PFSK-1 (cell line): ENCODE data around the gene GRAMD2B.

Source experiments
- FOXP2 ChIP-seq: optimal IDR thresholded peaks from 2 replicates; pipeline ENCODE3; 2011; ENCODE audit warnings: borderline replicate concordance, control low read depth, inconsistent platforms; ENCODE audit not compliant: insufficient read depth; ENCODE audit errors: extremely low read length, extremely low read depth
- POLR2AphosphoS5 ChIP-seq: IDR thresholded peaks from 2 replicates; pipeline ENCODE4 v1.6.1; 2012; ENCODE audit warnings: low read depth, mild to moderate bottlenecking, control low read depth, low read length, moderate library complexity
- SIN3A ChIP-seq: IDR thresholded peaks from 2 replicates; pipeline ENCODE4 v1.6.1; 2012; ENCODE audit warnings: mild to moderate bottlenecking, low read length, moderate library complexity, borderline replicate concordance; ENCODE audit not compliant: insufficient read depth
- TAF1 ChIP-seq: IDR thresholded peaks from 2 replicates; pipeline ENCODE4 v1.6.1; 2012; ENCODE audit warnings: low read length, control low read depth, borderline replicate concordance; ENCODE audit not compliant: insufficient read depth
- TF ChIP-seq, protein P1 (sequence below), 2 experiments: IDR thresholded peaks; 2 replicates each; pipeline versions ENCODE4 v1.6.1 to v1.8.0; 2011 to 2012; ENCODE audit warnings: low read depth in 2 of 2, low read length in 2 of 2, control low read depth in 1 of 2, inconsistent platforms in 1 of 2, mild to moderate bottlenecking in 1 of 2, moderate library complexity in 1 of 2; ENCODE audit not compliant: insufficient read depth in 1 of 2

Gene GRAMD2B

DNA sequence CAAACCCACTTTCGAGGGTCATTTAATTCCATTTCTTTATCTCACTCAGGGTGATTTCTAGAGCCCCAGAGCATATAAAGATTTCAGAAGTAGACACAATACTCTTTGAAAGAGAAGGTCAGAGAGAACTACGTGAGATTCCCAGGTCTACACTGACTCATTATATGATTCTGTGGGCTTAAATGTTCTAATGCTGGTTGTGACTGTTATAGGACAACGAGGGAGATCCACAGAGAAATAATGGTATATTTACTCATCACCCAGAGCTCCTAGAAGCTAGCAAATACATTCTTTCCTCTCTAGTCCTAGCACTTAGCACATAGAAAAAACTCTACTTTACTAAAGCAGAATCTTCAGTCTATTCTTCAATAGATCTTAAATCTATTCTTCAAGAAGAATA lies 39.4 kb upstream of the GRAMD2B start:
- TF ChIP-seq TAF1 (no peak), FOXP2 (no peak), POLR2AphosphoS5 (no peak), SIN3A (no peak)
- TF ChIP-seq, protein P1, sequence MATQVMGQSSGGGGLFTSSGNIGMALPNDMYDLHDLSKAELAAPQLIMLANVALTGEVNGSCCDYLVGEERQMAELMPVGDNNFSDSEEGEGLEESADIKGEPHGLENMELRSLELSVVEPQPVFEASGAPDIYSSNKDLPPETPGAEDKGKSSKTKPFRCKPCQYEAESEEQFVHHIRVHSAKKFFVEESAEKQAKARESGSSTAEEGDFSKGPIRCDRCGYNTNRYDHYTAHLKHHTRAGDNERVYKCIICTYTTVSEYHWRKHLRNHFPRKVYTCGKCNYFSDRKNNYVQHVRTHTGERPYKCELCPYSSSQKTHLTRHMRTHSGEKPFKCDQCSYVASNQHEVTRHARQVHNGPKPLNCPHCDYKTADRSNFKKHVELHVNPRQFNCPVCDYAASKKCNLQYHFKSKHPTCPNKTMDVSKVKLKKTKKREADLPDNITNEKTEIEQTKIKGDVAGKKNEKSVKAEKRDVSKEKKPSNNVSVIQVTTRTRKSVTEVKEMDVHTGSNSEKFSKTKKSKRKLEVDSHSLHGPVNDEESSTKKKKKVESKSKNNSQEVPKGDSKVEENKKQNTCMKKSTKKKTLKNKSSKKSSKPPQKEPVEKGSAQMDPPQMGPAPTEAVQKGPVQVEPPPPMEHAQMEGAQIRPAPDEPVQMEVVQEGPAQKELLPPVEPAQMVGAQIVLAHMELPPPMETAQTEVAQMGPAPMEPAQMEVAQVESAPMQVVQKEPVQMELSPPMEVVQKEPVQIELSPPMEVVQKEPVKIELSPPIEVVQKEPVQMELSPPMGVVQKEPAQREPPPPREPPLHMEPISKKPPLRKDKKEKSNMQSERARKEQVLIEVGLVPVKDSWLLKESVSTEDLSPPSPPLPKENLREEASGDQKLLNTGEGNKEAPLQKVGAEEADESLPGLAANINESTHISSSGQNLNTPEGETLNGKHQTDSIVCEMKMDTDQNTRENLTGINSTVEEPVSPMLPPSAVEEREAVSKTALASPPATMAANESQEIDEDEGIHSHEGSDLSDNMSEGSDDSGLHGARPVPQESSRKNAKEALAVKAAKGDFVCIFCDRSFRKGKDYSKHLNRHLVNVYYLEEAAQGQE (IDR thresholded peaks at IDR 0.05; ENCODE audit: insufficient read depth in 1 of 2, low read depth in 2 of 2, low read length in 2 of 2) = no peak

DNA sequence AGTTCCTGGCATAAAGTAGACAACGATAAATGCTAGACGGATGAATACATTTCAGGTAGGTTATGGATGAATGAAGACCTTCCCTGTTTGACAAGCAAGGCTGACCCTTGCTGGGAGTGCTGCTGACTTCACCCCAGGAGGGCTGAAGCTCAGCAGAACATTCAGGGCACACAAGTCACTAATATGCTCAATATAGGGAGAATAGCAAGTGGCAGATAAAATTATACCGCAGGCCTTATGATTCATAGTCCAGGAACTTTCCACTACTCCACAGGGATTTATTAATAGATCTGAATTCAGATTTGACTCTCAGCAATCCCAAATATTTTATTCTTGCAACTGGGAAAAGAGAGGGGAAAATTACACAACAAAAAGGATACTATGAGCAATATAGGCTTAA lies 38.2 kb upstream of the GRAMD2B start:
- TF ChIP-seq SIN3A = no peak
- TF ChIP-seq POLR2AphosphoS5 = no peak
- TF ChIP-seq FOXP2 = no peak
- TF ChIP-seq TAF1 = no peak
- TF ChIP-seq, protein P1 (IDR thresholded peaks at IDR 0.05; ENCODE audit: insufficient read depth in 1 of 2, low read depth in 2 of 2, low read length in 2 of 2) = no peak

DNA sequence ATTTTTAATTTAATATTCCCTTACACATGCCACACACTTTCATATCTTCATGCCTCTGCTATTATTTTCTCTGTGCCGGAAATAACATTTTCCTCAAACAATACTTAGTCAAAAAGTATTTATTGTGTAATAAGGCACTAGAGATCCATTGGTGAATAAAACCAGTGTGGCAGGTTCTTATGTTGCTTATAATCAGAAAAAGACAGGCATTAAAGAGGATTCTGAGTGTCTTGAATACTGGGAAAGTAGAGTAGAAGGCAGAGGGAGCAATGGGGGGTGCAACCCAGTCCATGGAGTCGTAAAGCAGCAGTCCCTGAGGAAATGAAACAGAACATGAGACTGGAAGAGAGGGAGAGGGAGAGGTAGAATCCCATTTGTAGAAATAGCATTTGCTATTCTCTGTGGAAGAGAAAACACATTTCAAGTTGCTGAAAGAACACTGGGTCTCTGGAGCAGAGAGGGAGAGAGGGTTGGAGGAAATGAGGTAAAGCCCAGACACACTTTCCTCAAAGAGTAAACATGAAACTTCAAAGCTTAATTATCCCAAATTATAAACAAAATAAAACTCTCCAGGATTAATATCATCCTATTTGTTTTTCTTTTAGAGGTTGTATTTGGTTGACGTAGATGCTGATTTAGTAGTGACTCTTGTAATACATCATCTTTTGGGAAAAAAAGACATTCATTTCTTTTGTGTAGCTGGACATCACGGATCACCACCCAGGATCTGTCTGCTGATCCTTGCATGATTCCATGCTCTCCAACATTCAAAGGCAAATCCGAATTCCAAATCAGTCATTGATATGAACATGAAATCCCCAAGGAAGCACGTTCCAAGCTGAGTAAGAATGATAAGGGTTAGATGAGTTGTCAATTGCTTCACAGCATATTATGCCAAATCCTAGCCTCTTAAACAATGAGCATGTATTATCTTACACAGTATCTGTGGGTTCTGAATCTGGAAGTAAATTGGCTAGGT lies 37.4 kb upstream of the GRAMD2B start:
- TF ChIP-seq, protein P1 (IDR thresholded peaks at IDR 0.05; ENCODE audit: insufficient read depth in 1 of 2, low read depth in 2 of 2, low read length in 2 of 2) = no peak
- TF ChIP-seq POLR2AphosphoS5 (no peak), FOXP2 (no peak), TAF1 (no peak)

DNA sequence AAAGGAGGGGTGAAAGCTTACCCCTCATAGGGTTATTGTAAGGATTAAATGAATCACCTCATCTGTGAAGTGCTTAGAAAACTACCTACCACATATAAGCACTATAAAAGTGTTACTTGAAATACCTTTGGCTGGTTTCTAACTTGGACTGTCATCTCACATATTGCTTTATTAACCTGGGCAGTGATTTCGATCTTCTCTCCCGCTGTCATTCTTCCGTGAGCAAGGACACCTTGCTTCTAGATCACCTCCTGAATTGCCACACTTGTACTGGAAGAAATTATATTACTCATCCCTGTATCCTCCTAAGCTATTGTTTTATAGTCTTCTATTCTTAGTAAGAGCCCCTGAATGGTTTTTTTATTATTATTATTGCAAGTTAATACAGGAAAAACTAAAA lies 34.0 kb upstream of the GRAMD2B start:
- TF ChIP-seq SIN3A = no peak
- TF ChIP-seq, protein P1 (IDR thresholded peaks at IDR 0.05; ENCODE audit: insufficient read depth in 1 of 2, low read depth in 2 of 2, low read length in 2 of 2) = no peak
- TF ChIP-seq POLR2AphosphoS5 = no peak
- no peak for TF ChIP-seq FOXP2
- no peak for TF ChIP-seq TAF1

DNA sequence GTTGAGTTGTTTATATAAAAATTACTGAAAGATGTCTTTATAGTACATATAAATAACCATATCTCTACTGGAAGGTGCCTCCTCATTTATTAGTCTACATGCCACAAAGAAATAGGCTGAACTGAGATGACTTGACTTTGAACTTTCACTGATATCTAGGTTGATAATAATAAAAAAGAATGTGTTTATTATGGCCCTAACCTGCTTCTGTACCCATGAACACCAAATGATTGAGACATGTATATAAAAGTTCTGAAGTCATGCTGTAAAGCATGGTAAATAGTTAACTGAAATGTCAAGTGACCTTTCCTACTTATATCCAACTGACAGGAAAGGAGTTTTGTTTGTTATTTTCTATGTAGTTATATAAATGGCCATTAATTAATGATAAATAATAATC lies 33.2 kb upstream of the GRAMD2B start:
- TF ChIP-seq, protein P1 (IDR thresholded peaks at IDR 0.05; ENCODE audit: insufficient read depth in 1 of 2, low read depth in 2 of 2, low read length in 2 of 2) = no peak
- TF ChIP-seq POLR2AphosphoS5 (no peak), SIN3A (no peak), FOXP2 (no peak), TAF1 (no peak)
